Measurements from ENCODE around the gene CELF1. TPM values are rescaled to one million over a fixed set of nuclear protein-coding genes. Genes with fewer than 3 reads are reported as not detected.

CELF1 gene
- polyA plus RNA-seq, 1 experiment = 87.2 TPM

DNA sequence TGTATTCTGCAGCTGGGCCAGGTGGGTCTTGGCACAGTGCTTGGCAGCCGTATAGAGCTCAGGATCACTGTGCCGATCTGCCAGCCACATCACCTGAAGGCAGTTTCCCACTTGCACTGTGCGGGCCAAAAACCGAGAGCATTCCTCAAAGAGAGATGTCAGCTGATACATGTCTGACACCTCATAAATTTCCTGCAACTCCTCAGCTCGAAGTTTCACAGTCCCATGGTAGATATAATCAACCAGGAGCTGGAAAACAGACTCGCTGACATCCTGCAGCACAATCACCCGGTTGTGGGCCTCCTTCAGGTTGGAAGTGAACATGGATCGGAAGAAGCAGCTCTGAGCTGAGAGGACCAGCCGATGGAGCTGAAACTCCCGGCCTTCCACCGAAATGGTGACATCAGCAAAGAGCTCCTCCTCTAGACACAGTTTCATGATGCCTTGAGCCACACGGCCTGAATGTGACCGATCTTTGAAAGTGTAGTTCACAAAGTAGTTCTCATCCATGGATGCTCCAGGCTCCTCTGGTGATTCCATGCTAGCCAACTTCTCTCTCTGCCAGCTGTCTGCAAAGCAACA, 24.6 kb upstream of the CELF1 start:
- H3K27me3 ChIP-seq (ENCODE audit: control insufficient read depth, insufficient read depth, low read length) = no peaks in the 10 kb centered on the region
- H3K9me3 ChIP-seq (ENCODE audit: control insufficient read depth, insufficient read depth, low read length) = no peaks in the 10 kb centered on the region
- CTCF ChIA-PET = interaction anchor here (1.0 to 2.6 kb wide), 3 partner anchors 40 to 204 kb away, joined by 3 to 6 read pairs (median 3); no protein-coding TSS in a partner anchor
- no peak overlapping the region for H3K27ac ChIP-seq (ENCODE audit: low read depth, low read length)
- peak overlapping the region; percentile 95 for H3K4me3 ChIP-seq (ENCODE audit: low read depth, low read length)
- no peak for TF ChIP-seq CTCF (IDR thresholded peaks at IDR 0.05; ENCODE audit: low read depth, low read length)
- no peak for DNase-seq (ENCODE audit: low read depth, low spot score)
- POLR2A ChIA-PET = interaction anchor here (0.6 to 1.0 kb wide), 2 partner anchors 8 to 11 kb away, joined by 3 to 4 read pairs; no protein-coding TSS in a partner anchor

- ChIA-PET CTCF (interaction anchor here (0.8 to 2.3 kb wide), 3 partner anchors 18 to 44 kb away, joined by 3 to 7 read pairs (median 3); no protein-coding TSS in a partner anchor), POLR2A (no interaction called here)
- H3K4me3 ChIP-seq (ENCODE audit: low read depth, low read length) = no peak overlapping the region
- H3K27ac ChIP-seq (ENCODE audit: low read depth, low read length) = peak overlapping the region; percentile 11
- H3K9me3 ChIP-seq (ENCODE audit: control insufficient read depth, insufficient read depth, low read length) = no peaks in the 10 kb centered on the region
- H3K27me3 ChIP-seq (ENCODE audit: control insufficient read depth, insufficient read depth, low read length) = no peaks in the 10 kb centered on the region
- DNase-seq (ENCODE audit: low read depth, low spot score) = no peak
- no peak for TF ChIP-seq CTCF (IDR thresholded peaks at IDR 0.05; ENCODE audit: low read depth, low read length)
Observed at GRCh38 chr11:47573321-47573720, 20.4 kb upstream of the CELF1 start.

DNA sequence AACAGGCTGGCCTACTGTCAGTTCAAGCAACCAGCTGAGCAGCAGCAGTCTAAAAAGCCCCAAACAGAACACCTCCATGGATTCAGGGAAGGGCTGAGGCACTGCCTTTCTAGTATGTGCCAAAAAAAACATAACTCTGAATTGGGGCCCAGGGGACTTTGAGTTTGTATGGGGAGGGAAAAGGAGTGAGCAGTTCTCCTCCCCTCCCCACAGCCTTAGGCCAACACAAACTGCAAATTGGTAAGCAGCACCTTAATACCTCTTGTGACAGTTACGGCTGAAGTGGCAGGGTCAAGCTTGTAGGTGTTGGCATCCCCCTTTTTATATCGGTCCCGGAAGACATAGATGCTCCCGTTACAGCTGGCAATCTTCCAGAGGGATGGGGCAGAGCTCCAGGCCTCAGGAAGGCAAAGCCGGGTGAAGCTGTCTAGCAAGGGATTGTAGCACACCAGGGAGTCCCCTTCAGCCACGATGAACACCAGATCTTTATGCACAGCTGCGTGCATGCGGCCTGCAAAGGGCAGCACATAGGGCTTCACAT, 19.9 kb upstream of the CELF1 start:
- no peak for TF ChIP-seq CTCF (IDR thresholded peaks at IDR 0.05; ENCODE audit: low read depth, low read length)
- H3K27ac ChIP-seq (ENCODE audit: low read depth, low read length) = no peak overlapping the region
- no peak for DNase-seq (ENCODE audit: low read depth, low spot score)
- no peaks in the 10 kb centered on the region for H3K9me3 ChIP-seq (ENCODE audit: control insufficient read depth, insufficient read depth, low read length)
- CTCF ChIA-PET = interaction anchor here (0.8 to 2.3 kb wide), 2 partner anchors 18 to 44 kb away, joined by 3 to 7 read pairs; no protein-coding TSS in a partner anchor
- H3K27me3 ChIP-seq (ENCODE audit: control insufficient read depth, insufficient read depth, low read length) = no peaks in the 10 kb centered on the region
- no peak overlapping the region for H3K4me3 ChIP-seq (ENCODE audit: low read depth, low read length)
- POLR2A ChIA-PET = interaction anchor here (0.6 kb wide), 1 partner anchor 11 kb away, joined by 9 read pairs; no protein-coding TSS in a partner anchor

- TF ChIP-seq CTCF (IDR thresholded peaks at IDR 0.05; ENCODE audit: low read depth, low read length) = no peak
- H3K27ac ChIP-seq (ENCODE audit: low read depth, low read length) = no peak overlapping the region
- ChIA-PET CTCF (interaction anchor here (1.5 to 2.3 kb wide), 2 partner anchors 19 to 45 kb away, joined by 4 to 7 read pairs; no protein-coding TSS in a partner anchor), POLR2A (interaction anchor here (0.7 kb wide), 1 partner anchor 38 kb away, joined by 3 read pairs; no protein-coding TSS in a partner anchor)
- no peaks in the 10 kb centered on the region for H3K9me3 ChIP-seq (ENCODE audit: control insufficient read depth, insufficient read depth, low read length)
- H3K4me3 ChIP-seq (ENCODE audit: low read depth, low read length) = no peak overlapping the region
- no peak for DNase-seq (ENCODE audit: low read depth, low spot score)
- no peaks in the 10 kb centered on the region for H3K27me3 ChIP-seq (ENCODE audit: control insufficient read depth, insufficient read depth, low read length)
Observed at GRCh38 chr11:47571895-47572294, 19.0 kb upstream of the CELF1 start.

DNA sequence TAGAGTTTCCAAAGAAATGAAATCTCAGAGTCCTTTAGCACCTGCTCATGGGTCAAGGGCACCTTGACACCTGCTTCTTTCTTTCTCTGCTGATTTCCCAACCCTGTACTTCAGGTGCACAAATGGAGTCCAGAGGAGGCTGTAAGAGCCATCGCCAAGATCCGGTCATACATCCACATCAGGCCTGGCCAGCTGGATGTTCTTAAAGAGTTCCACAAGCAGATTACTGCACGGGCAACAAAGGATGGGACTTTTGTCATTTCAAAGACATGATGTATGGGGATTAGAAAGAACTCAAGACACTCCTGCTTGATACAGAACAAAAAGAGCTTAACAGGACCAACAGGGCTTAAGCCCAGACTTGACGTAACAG, 18.4 kb upstream of the CELF1 start:
- peak overlapping the region; percentile 11 for H3K27ac ChIP-seq (ENCODE audit: low read depth, low read length)

More for the DNA sequence above, 18.4 kb upstream of the CELF1 start:
- ChIA-PET CTCF (interaction anchor here (1.5 kb wide), 1 partner anchor 18 kb away, joined by 4 read pairs; no protein-coding TSS in a partner anchor), POLR2A (no interaction called here)
- Histone ChIP-seq H3K27me3 (ENCODE audit: control insufficient read depth, insufficient read depth, low read length) (no peaks in the 10 kb centered on the region), H3K4me3 (ENCODE audit: low read depth, low read length) (no peak overlapping the region), H3K9me3 (ENCODE audit: control insufficient read depth, insufficient read depth, low read length) (no peaks in the 10 kb centered on the region)
- no peak for TF ChIP-seq CTCF (IDR thresholded peaks at IDR 0.05; ENCODE audit: low read depth, low read length)
- DNase-seq (ENCODE audit: low read depth, low spot score) = no peak
